Measurements from ENCODE around the gene MRC1.

- no peak for TF ChIP-seq ZXDB (tag by site-specific recombination; IDR thresholded peaks at IDR 0.05)
- TF ChIP-seq, protein P1, sequence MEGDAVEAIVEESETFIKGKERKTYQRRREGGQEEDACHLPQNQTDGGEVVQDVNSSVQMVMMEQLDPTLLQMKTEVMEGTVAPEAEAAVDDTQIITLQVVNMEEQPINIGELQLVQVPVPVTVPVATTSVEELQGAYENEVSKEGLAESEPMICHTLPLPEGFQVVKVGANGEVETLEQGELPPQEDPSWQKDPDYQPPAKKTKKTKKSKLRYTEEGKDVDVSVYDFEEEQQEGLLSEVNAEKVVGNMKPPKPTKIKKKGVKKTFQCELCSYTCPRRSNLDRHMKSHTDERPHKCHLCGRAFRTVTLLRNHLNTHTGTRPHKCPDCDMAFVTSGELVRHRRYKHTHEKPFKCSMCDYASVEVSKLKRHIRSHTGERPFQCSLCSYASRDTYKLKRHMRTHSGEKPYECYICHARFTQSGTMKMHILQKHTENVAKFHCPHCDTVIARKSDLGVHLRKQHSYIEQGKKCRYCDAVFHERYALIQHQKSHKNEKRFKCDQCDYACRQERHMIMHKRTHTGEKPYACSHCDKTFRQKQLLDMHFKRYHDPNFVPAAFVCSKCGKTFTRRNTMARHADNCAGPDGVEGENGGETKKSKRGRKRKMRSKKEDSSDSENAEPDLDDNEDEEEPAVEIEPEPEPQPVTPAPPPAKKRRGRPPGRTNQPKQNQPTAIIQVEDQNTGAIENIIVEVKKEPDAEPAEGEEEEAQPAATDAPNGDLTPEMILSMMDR (tag by site-specific recombination; IDR thresholded peaks at IDR 0.05) = no peak
Observed at GRCh38 chr10:17787087-17787961, 21.8 kb upstream of the MRC1 start.

Measured in HEK293 (cell line).